Fibroblast of pulmonary artery (primary cell): ENCODE results near the gene YARS2.

Experiments
- DNase-seq: peaks from one replicate; pipeline ENCODE4 v3.0.0-alpha.2; 2010; ENCODE audit warnings: low read depth
- H3K4me3 ChIP-seq: replicated peaks from 2 replicates; pipeline ENCODE4 v1.5.1; 2011; ENCODE audit warnings: low read depth, mild to moderate bottlenecking, control low read depth, low read length, moderate library complexity
- TF ChIP-seq, protein P1 (sequence below): IDR thresholded peaks from 2 replicates; pipeline ENCODE4 v1.5.1; 2011; ENCODE audit warnings: mild to moderate bottlenecking, control low read depth, low read length, inconsistent platforms; ENCODE audit errors: missing control alignments

YARS2 gene

DNA sequence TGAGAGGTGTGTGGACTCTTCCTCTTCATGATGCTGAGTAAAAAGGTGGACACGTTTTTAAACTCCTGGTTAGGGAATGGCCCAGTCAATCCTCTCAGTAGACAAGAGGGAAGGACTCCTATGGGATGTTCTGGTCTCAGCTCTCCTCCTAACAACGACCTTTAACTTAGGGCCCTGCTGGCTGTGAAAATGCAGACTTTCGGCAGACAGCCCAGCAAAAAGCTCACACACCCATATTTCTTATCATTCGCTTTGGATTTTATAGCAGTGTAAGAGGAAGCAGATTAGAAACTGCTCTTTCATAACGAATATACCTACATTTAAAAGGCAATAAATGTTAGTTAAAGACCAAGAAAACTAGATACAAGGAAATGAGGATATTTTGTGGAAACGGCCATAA, 18.0 kb upstream of the YARS2 start:
- H3K4me3 ChIP-seq, result no peak overlapping the region
- DNase-seq, result no peak
- TF ChIP-seq, protein P1, sequence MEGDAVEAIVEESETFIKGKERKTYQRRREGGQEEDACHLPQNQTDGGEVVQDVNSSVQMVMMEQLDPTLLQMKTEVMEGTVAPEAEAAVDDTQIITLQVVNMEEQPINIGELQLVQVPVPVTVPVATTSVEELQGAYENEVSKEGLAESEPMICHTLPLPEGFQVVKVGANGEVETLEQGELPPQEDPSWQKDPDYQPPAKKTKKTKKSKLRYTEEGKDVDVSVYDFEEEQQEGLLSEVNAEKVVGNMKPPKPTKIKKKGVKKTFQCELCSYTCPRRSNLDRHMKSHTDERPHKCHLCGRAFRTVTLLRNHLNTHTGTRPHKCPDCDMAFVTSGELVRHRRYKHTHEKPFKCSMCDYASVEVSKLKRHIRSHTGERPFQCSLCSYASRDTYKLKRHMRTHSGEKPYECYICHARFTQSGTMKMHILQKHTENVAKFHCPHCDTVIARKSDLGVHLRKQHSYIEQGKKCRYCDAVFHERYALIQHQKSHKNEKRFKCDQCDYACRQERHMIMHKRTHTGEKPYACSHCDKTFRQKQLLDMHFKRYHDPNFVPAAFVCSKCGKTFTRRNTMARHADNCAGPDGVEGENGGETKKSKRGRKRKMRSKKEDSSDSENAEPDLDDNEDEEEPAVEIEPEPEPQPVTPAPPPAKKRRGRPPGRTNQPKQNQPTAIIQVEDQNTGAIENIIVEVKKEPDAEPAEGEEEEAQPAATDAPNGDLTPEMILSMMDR, result no peak

DNA sequence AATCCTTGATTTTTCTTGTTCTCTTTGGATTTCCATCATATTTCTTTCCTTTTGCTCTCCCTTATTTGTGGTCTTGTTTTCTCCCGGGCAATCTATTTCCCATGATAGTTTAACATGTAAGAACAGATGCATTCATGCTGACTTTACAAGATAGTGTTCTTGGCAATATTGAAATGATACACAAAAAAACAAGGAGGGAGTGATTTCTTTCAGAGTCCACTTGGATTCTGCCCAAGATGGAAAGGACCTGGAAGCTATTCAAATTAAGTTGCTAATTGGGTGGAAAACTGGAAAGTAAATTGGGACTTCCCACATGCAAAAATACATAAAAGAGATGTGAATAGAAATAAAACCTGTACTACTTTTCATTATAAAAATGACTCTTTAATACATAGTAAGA, 14.4 kb upstream of the YARS2 start:
- TF ChIP-seq, protein P1, result no peak
- H3K4me3 ChIP-seq, result no peak overlapping the region
- DNase-seq, result no peak

DNA sequence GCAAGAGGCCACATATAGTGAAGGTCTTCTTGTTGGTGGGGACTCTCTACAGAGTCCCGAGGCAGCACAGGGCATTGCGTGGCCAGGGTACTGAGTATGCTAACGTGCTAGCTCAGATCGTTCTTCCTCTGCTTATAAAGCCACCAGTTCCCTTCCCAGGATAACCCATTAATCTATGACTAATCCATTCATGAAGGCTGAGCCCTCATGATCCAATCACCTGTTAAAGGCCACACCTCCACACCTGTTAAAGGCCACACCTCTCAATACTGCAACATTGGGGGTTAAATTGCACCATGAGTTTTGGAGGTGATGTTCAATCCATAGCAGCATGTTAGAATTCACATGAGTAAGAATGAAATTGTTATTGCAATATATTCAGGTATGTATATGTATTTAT, 12.8 kb upstream of the YARS2 start:
- no peak overlapping the region for H3K4me3 ChIP-seq
- TF ChIP-seq, protein P1, result no peak
- DNase-seq, result no peak

DNA sequence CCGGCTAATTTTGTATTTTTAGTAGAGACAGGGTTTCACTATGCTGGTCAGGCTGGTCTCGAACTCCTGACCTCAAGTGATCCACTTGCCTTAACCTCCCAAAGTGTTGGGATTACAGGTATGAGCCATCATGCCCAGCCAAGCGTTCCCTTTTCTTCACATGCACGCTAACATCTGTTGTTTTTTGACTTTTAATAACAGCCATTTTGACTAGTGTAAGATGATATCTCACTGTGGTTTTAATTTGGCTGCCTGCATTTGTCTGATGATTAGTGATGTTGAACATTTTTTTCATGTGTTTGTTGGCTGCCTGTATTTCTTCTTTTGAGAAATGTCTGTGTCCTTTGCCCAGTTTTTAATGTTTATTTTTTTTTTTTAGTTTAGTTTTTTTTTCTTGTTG, 10.2 kb upstream of the YARS2 start:
- DNase-seq, result no peak
- no peak overlapping the region for H3K4me3 ChIP-seq
- TF ChIP-seq, protein P1, result no peak

DNA sequence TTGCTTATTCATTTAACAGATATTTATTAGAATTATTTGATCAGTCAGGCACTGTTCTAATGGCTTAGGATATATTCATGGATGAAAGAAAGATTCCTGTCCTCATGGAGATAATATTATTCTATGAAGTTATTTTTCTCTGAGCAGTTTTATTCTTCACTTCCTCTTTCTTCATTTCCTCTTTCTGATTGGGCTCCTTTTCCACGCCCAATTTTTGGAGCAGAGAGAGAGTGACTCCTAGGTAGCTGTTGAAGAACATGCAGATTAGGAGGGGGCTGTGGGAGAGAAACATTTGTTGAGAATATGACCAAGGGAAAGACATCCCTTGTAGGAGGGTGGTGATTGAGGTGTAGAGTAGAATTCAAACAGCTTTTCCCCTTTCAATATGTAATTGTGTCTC, 6.0 kb upstream of the YARS2 start:
- no peak for DNase-seq
- TF ChIP-seq, protein P1, result no peak

DNA sequence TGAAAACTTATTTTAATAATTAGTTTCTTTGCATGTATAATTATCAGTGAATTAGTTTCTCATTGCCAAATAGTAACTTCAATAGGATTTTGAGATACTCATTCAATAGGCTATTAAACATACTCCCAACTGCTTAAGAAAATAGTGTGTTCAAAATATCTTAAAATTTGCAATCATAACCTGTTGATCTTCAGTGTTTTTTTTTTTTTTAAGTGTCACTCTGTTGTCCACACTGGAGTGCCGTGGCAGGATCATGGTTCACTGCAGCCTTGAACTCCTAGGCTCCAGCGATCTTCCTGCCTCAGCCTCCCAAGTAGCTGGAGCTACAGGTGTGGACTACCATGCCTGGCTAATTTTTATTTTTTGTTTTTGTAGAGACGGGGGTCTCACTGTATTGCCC, 1.5 kb upstream of the YARS2 start:
- TF ChIP-seq, protein P1, result no peak
- no peak overlapping the region for H3K4me3 ChIP-seq
- no peak for DNase-seq

More for the DNA sequence above, 6.0 kb upstream of the YARS2 start:
- no peak overlapping the region for H3K4me3 ChIP-seq

DNA sequence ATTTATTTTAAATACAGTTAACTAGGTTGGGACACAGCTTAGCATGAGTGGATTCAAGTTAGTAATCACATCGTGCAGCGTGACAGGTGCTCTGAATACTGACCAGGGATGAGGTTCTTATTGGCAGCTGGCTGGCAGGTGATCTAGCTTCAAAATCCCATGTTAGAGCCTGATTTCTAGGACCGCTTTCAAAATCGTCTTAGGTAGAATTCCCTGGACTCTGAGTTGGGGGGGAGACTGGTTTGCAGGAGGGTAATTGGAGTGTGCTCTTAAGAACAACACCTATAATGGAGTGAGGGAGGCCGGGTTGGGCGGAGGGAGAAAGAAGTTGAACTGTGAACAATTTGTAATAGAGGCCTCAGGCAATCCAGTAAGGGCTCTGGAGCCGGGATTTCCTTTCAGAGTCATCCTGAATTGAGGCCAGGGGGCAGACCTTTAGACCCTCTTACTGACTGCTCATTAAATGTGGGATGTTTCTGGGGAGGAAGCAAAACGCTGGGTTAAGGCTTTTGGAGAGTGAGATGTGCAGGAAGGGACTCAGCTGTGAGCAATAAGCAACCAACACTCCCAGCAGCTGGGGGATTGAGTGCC, 874 bp upstream of the YARS2 start:
- TF ChIP-seq, protein P1, result no peak
- DNase-seq, result no peak

More for the DNA sequence above, 874 bp upstream of the YARS2 start:
- H3K4me3 ChIP-seq, result peak overlapping the region; percentile 98
